ENCODE measurements around the gene FBXO34. TPM values are rescaled to one million over a fixed set of nuclear protein-coding genes. Genes with fewer than 3 reads are reported as not detected.
"Not testable (repeated sequence)": the region's sequence is repeated elsewhere in the genome, so short reads cannot be mapped to it uniquely, and the experiment has no call there.

Gene FBXO34
- total RNA-seq, 2 experiments from 2014 or later = 15.1 to 15.9 TPM

DNA sequence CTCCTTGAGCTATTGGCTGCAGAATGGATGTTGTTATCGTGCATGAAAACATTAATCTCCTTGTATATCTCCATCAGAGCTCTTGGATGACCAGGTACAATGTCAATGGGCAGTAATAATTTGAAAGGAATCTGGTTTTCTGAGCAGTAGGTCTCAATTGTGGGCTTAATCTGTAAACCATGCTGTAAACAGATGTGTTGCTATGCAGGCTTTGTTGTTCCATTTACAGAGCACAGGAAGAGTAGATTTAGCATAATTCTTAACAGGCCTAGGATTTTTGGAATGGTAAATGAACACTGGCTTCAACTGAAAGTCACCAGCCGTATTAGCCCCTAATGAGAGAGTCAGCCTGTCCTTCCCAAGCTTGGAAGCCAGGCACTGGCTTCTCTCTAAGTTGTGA lies 90.0 kb downstream of the FBXO34 start:
- H3K27me3 Mint-ChIP-seq = no peaks in the 10 kb centered on the region
- no peak overlapping the region for H3K27ac Mint-ChIP-seq
- peaks cover 12% of the 10 kb centered on the region for H3K36me3 Mint-ChIP-seq
- peaks cover 1% of the 10 kb centered on the region for H3K9me3 Mint-ChIP-seq
- no peak overlapping the region for H3K4me3 Mint-ChIP-seq
- no peak for DNase-seq
- H3K4me1 Mint-ChIP-seq = peaks cover 6% of the 10 kb centered on the region

DNA sequence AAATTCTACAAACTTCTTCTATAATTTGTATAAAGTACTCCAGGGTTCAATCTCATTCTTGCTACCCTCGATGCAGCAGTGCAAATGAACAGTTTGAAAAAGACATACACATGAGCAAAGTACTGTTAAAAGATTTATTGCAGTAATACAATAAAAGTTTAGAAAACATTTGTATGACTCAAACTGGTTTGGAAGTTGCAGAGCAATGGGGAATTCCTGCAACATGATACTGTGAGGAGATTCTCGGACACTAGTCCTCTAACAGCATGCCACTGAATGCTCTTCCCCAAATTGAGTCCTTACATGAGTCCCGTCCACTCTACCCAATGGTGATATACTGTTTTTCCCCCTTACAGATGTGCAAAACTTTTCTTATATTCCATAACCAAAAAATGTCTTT lies 95.0 kb downstream of the FBXO34 start:
- H3K27ac Mint-ChIP-seq = no peak overlapping the region
- H3K4me1 Mint-ChIP-seq = peaks cover 8% of the 10 kb centered on the region
- no peak overlapping the region for H3K4me3 Mint-ChIP-seq
- peaks cover 32% of the 10 kb centered on the region for H3K36me3 Mint-ChIP-seq
- H3K9me3 Mint-ChIP-seq = no peaks in the 10 kb centered on the region
- no peaks in the 10 kb centered on the region for H3K27me3 Mint-ChIP-seq
- DNase-seq = no peak

DNA sequence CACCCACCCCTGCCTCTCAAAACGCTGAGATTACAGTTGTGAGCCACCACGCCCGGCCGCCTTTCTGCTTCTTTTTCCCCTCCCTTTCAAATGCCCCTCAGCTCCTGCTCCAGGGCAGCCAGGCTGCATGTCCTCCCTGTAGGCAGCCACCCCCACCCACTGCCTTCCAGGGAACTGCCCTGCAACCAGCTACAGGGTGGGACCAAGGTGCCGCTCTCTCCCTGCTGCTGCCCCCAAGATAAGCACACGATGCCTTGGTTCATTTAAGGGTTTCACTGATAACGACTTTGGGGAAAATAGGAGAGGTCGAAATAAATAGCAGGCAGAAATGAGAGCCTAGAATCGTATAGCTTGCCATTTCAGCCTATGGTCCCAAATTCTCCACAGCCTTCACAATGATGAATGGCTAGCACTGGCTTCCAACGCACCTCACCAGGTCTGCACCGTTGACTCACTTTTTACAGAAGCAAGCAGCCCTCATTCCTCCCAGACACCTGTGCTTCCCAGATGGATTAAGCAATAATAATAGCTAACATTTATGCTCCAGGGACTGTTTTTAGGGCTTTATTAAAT lies 99.7 kb downstream of the FBXO34 start:
- H3K4me3 Mint-ChIP-seq = no peak overlapping the region
- no peak for DNase-seq
- peaks cover 51% of the 10 kb centered on the region for H3K36me3 Mint-ChIP-seq
- peaks cover 34% of the 10 kb centered on the region for H3K4me1 Mint-ChIP-seq
- H3K27ac Mint-ChIP-seq = peak overlapping the region; percentile 45
- H3K27me3 Mint-ChIP-seq = no peaks in the 10 kb centered on the region
- H3K9me3 Mint-ChIP-seq = no peaks in the 10 kb centered on the region

DNA sequence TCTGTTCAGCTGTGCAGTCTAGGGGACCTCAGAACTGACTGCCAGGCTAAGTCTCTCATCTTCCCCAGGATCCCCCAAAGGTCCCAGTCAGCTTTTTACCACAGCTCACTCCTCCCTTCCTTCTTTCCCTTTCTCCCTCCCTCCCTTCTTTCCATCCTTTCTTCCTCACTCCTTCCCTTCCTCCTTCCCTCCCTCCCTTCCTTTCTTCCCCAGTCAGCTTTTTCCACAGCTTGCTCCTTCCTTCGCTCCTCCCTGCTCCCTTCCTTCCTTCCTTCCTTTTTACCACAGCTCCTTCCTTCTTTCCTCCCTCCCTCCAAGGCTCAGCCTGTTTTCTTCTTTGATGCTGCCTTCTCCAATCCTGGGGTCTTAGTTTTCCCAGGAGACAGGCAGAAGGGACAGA lies 101.2 kb downstream of the FBXO34 start:
- no peak for DNase-seq
- Mint-ChIP-seq H3K4me3 (no peak overlapping the region), H3K27me3 (no peaks in the 10 kb centered on the region), H3K27ac (peak overlapping the region; percentile 99), H3K36me3 (peaks cover 61% of the 10 kb centered on the region), H3K4me1 (peaks cover 38% of the 10 kb centered on the region), H3K9me3 (no peaks in the 10 kb centered on the region)

DNA sequence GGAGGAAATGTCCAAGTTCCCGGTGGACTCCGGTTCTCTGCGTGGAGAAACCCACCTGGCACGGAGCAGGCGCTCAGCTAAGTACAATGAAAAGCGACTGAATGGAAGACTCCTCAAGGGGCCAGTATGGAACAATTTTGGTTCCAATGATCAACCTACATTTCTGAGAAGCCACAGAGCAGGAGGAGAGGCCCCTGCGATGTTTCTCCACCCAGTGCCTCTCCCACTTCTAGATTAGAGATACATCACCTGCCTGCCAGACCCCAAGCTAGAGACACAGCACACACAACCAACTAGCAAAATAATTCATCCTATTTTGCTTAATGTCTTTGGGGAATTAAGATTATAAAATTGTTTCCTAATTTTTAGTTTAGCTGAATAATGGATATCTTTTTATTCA lies 101.6 kb downstream of the FBXO34 start:
- no peak for DNase-seq
- H3K36me3 Mint-ChIP-seq = peaks cover 59% of the 10 kb centered on the region
- peak overlapping the region; percentile 99 for H3K27ac Mint-ChIP-seq
- H3K27me3 Mint-ChIP-seq = no peaks in the 10 kb centered on the region
- H3K9me3 Mint-ChIP-seq = no peaks in the 10 kb centered on the region
- H3K4me3 Mint-ChIP-seq = peak overlapping the region; percentile 4
- peaks cover 38% of the 10 kb centered on the region for H3K4me1 Mint-ChIP-seq

DNA sequence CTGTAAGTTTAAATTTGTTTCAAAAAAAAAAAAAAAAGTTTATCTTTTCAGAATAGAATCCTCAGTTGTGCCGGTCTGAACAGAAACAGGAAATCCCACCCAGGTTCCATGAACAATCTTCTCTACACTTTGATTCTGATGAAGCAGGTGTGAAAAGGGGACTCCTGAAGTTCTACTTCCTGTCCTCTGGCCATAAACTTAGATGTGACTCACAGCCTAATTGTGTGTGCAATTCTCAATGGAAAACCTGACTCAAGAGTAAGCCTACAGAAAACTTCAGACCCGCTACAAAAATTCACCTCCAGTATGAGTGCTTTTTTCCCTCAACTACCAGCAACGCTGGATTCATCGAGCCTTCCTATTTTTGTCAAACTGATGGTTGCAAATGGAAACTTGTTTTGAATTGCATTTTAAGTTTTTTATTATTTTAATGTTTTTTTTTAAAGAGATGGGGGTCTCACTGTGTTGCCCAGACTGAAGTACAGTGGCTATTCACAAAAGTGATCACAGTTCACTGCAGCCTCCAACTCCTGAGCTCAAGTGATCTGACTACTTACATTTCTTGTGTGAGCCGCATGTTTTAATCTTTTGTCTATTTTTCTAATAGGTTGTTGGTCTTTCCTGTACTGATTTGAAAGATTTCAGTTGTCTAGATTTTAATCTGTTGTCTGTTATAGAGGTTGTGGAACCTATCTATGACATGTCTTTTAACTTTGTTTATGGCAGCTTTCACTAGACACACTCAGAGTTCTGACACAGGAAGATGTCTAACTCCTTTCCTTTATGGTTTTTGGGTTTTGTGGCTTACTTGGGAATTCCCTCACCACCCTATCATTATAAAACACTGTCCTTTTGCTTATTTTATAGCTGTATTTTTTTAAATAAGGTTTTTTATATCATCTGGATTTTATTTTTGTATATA lies 102.8 kb downstream of the FBXO34 start:
- Mint-ChIP-seq H3K36me3 (peaks cover 53% of the 10 kb centered on the region), H3K9me3 (no peaks in the 10 kb centered on the region), H3K27me3 (no peaks in the 10 kb centered on the region), H3K4me1 (peaks cover 38% of the 10 kb centered on the region), H3K4me3 (peak overlapping the region; percentile 62), H3K27ac (peak overlapping the region; percentile 99)
- DNase-seq = peak; percentile 38

DNA sequence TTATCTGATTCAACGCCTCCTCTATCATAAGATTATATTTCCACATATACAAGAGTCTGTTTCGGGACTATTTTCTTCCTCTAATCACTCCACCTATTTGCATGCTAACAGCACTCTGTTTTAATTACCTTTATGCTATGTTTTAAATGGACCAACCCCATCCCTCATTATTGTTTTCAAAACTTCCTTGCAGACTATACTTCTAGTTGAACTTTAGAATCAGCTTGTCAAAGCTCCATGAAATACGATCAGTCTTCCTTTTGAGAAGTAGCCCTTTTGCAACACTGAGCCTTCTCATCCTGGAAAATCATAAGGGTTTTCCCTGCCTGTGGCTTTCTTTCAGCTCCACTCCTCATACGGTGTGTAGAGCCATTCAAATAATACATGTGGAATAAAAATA lies 103.5 kb downstream of the FBXO34 start:
- H3K27me3 Mint-ChIP-seq = no peaks in the 10 kb centered on the region
- no peaks in the 10 kb centered on the region for H3K9me3 Mint-ChIP-seq
- H3K27ac Mint-ChIP-seq = peak overlapping the region; percentile 99
- no peak for DNase-seq
- H3K4me1 Mint-ChIP-seq = peaks cover 38% of the 10 kb centered on the region
- H3K4me3 Mint-ChIP-seq = peak overlapping the region; percentile 60
- peaks cover 48% of the 10 kb centered on the region for H3K36me3 Mint-ChIP-seq

DNA sequence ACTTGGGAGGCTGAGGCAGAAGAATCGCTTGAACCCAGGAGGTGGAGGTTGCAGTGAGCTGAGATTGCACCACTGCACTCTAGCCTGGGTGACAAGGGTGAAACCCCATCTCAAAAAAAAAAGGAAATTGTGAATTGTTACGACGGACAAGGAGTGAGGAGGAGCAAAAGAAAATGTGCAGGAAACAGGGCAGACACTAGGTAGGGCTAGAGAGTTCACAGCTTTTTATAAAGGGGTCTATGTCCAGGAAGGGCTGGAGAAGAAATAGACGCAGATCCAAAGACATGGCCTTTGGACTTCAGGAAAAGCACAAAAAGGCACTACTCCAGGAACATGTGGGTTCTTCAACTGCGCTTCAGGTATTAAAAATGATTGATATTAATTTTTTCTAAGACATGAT lies 106.0 kb downstream of the FBXO34 start:
- H3K36me3 Mint-ChIP-seq = peaks cover 51% of the 10 kb centered on the region

DNA sequence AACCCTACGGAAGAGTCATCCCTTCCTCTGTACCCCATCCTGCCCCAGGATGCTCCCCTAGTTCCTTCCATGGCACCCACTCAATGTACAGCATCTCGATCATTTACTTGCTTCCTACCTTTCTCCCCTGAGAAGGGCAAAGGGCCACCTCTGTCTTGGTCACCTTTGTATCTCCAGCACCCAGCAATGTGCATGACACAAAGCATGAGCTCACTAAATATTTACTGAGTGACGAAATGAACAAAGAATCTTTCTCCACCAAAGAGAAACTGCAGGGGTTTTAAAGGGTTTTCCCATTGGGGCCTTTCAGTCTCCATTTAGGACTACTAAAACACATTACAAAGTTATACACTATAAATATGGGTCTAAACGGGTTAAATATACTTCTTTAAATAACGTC lies 109.8 kb downstream of the FBXO34 start:
- Mint-ChIP-seq H3K9me3 (peaks cover 2% of the 10 kb centered on the region), H3K36me3 (peaks cover 40% of the 10 kb centered on the region), H3K27me3 (no peaks in the 10 kb centered on the region), H3K4me1 (peaks cover 20% of the 10 kb centered on the region), H3K4me3 (no peak overlapping the region), H3K27ac (no peak overlapping the region)
- no peak for DNase-seq

More for the DNA sequence above, 106.0 kb downstream of the FBXO34 start:
- Mint-ChIP-seq H3K27me3 (no peaks in the 10 kb centered on the region), H3K27ac (no peak overlapping the region), H3K4me1 (peaks cover 36% of the 10 kb centered on the region), H3K4me3 (no peak overlapping the region), H3K9me3 (no peaks in the 10 kb centered on the region)
- DNase-seq = no peak

DNA sequence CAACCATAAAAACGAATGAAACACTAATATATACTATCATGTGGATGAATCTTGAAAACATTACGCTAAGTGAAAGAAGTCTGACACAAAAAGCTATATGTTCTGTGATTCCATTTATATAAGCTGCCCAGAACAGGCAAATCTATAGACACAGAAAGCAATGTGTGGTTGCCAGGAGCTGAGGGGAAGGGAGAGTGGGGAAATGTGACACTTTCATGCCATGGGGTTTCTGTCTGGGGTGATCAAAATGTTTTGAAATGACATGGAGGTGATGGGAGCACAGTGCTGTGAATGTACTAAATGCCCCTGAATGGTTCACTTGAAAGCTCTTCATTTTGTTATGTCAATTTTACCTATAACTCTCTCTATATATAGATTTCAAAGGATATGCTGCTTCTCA lies 110.3 kb downstream of the FBXO34 start:
- DNase-seq = no peak
- peak overlapping the region; percentile 54 for H3K27ac Mint-ChIP-seq
- H3K27me3 Mint-ChIP-seq = no peaks in the 10 kb centered on the region
- H3K4me1 Mint-ChIP-seq = peaks cover 20% of the 10 kb centered on the region
- H3K9me3 Mint-ChIP-seq = peaks cover 2% of the 10 kb centered on the region
- H3K4me3 Mint-ChIP-seq = no peak overlapping the region
- peaks cover 38% of the 10 kb centered on the region for H3K36me3 Mint-ChIP-seq

DNA sequence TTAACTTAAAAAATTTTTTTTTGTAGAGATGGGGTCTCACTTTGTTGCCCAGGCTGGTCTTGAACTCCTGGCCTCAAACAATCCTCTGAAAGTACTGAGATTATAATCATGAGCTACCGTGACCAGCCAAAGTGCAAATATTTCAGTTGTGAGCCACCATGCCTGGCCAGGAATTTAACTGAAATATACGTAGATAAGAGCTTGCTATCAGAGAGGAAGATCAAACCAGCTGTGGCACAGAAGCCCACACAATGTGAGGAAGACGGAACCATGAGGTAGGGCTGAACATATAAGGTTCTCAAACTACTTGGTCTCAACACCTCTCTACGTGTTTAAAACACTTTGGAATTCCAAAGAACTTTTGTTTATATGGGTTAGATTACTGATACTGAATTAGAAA lies 111.3 kb downstream of the FBXO34 start:
- peaks cover 26% of the 10 kb centered on the region for H3K4me1 Mint-ChIP-seq
- no peak overlapping the region for H3K27ac Mint-ChIP-seq
- peaks cover 35% of the 10 kb centered on the region for H3K36me3 Mint-ChIP-seq
- DNase-seq = no peak
- peaks cover 2% of the 10 kb centered on the region for H3K9me3 Mint-ChIP-seq
- no peaks in the 10 kb centered on the region for H3K27me3 Mint-ChIP-seq
- H3K4me3 Mint-ChIP-seq = no peak overlapping the region

DNA sequence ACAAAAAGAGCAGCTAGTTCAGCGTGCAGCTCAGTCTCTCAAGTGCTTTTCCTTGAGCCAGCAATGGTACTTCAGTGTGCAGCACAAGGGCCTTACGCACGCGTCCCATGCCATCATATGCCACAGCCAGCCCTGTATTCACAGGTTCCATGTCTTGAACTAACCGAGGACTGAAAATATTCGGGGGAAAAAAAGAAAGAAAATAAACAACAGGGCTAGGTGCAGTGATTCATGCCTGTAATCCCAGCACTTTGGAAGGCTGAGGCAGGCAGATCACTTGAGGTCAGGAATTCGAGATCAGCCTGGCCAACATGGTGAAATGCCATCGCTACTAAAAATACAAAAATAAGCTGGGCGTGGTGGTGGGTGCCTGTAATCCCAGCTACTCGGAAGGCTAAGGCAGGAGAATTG lies 111.8 kb downstream of the FBXO34 start:
- Mint-ChIP-seq H3K4me1 (peaks cover 29% of the 10 kb centered on the region), H3K36me3 (peaks cover 37% of the 10 kb centered on the region)
- H3K27ac Mint-ChIP-seq, H3K9me3 Mint-ChIP-seq, H3K4me3 Mint-ChIP-seq, H3K27me3 Mint-ChIP-seq, DNase-seq: not testable (repeated sequence)

DNA sequence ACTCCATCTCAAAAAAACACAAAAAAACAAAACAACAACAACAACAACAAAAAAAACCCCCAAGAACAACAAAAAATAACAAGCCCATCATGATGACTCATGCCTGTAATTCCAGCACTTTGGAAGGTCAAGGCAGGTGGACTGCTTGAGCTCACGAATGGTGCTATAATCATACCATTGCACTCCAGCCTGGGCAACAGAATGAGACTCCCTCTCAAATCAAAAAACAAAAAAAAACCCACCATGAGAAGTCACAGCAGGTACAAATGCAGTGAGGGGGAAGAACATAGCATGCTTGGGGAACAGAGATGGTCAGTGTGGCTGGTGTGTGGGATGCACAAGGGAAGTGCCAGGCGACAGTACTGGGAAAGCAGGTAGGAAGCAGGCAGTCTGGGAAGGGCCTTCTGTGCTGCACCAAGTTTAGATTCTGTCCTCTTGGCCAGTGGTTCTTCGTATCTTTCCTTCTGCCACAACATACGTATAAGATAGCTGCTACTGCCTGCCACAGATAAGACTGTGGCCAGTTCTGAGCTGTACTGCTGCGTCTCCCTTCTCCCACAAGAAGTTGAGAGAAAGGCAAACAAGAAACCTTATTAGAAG lies 112.4 kb downstream of the FBXO34 start:
- no peak overlapping the region for H3K27ac Mint-ChIP-seq
- peaks cover 2% of the 10 kb centered on the region for H3K9me3 Mint-ChIP-seq
- H3K4me1 Mint-ChIP-seq = peaks cover 29% of the 10 kb centered on the region

DNA sequence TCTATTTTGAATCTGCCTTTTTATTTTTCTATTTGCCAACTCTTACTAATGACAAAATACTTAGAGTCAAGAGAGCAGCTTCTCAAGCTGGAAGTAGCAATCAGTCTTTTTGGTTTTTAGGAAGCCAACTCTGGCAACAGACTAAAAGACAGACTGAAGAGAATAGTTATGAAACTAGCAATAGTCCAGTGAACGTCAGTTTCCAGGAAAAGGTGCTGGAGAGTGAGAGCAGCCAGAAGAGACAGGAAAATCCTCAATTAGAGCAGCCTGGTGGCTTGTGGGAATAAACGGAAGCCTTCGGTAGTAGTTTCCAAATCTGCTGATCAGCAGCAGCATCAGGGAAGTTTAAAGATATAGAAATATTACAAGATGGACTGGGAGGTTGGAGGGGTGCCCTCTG lies 113.3 kb downstream of the FBXO34 start:
- no peak for DNase-seq
- peaks cover 50% of the 10 kb centered on the region for H3K36me3 Mint-ChIP-seq
- peaks cover 32% of the 10 kb centered on the region for H3K4me1 Mint-ChIP-seq
- H3K27me3 Mint-ChIP-seq = no peaks in the 10 kb centered on the region
- H3K27ac Mint-ChIP-seq = peak overlapping the region; percentile 47
- H3K4me3 Mint-ChIP-seq = no peak overlapping the region
- peaks cover 2% of the 10 kb centered on the region for H3K9me3 Mint-ChIP-seq

More for the DNA sequence above, 112.4 kb downstream of the FBXO34 start:
- H3K36me3 Mint-ChIP-seq = peaks cover 41% of the 10 kb centered on the region
- H3K4me3 Mint-ChIP-seq = no peak overlapping the region
- no peaks in the 10 kb centered on the region for H3K27me3 Mint-ChIP-seq
- no peak for DNase-seq

DNA sequence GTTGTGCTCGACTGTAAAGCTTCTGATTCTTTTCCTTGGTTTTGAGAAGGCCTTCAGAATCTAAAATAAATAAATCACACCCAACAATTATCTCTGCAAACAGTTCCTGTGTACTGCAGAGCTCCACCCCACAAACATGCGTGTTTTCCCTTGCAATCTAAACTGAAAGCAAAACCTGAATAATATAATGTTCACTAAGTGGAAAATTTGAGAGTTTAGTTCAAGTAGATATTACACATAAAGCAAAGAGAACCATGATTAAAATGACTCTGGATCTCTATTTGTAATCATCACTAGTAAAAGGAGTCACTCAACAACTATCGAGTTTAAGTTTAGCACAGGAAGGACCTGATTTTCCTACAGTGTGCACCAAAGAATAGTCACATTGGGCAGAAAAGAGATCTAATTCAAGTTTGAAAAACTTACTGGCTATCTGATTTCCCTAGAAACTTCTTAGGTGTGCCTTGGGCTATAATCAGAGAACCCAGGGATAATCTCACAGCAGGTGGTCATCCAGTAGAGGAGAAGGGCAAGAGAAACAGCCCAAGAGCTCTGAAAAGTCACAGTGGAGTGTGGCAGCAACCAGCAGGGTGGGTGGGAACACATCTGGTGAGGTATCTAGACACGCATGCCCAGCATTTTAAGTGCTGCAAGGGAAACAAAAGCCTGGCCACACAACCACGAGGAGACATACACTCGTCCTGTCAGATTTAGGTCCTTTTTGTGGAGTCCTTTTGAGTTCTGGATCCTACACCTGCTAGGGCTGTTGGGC lies 115.0 kb downstream of the FBXO34 start:
- peaks cover 2% of the 10 kb centered on the region for H3K9me3 Mint-ChIP-seq
- no peak for DNase-seq

More for the DNA sequence above, 115.0 kb downstream of the FBXO34 start:
- Mint-ChIP-seq H3K4me1 (peaks cover 32% of the 10 kb centered on the region), H3K4me3 (no peak overlapping the region), H3K27me3 (no peaks in the 10 kb centered on the region), H3K27ac (peak overlapping the region; percentile 95), H3K36me3 (peaks cover 48% of the 10 kb centered on the region)

Measured in activated naive CD8-positive, alpha-beta T cell treated with anti-CD3 and anti-CD28 coated beads for 36 hours (primary cell).